ENCODE results near the gene NNAT. TPM values are rescaled to one million over a fixed set of nuclear protein-coding genes. Genes with fewer than 3 reads are reported as not detected.

Gene NNAT
- total RNA-seq, 1 donor from 2014 or later: 2.7 TPM

GRCh38 chr20:37494301-37494700 is 26.7 kb upstream of the NNAT start:
- no peak overlapping the region for H3K27ac Mint-ChIP-seq (ENCODE audit: unreplicated experiment)
- H3K4me3 Mint-ChIP-seq (ENCODE audit: unreplicated experiment): no peak overlapping the region
- H3K36me3 Mint-ChIP-seq (ENCODE audit: low read depth): peaks cover 12% of the 10 kb centered on the region
- TF ChIP-seq, protein P1, sequence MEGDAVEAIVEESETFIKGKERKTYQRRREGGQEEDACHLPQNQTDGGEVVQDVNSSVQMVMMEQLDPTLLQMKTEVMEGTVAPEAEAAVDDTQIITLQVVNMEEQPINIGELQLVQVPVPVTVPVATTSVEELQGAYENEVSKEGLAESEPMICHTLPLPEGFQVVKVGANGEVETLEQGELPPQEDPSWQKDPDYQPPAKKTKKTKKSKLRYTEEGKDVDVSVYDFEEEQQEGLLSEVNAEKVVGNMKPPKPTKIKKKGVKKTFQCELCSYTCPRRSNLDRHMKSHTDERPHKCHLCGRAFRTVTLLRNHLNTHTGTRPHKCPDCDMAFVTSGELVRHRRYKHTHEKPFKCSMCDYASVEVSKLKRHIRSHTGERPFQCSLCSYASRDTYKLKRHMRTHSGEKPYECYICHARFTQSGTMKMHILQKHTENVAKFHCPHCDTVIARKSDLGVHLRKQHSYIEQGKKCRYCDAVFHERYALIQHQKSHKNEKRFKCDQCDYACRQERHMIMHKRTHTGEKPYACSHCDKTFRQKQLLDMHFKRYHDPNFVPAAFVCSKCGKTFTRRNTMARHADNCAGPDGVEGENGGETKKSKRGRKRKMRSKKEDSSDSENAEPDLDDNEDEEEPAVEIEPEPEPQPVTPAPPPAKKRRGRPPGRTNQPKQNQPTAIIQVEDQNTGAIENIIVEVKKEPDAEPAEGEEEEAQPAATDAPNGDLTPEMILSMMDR (IDR thresholded peaks at IDR 0.05): no peak
- no peaks in the 10 kb centered on the region for H3K27me3 Mint-ChIP-seq (ENCODE audit: low read depth)
- no peak for DNase-seq (ENCODE audit: low spot score)
- peaks cover 10% of the 10 kb centered on the region for H3K4me1 Mint-ChIP-seq (ENCODE audit: low read depth)
- H3K9me3 Mint-ChIP-seq (ENCODE audit: low read depth): no peaks in the 10 kb centered on the region

DNA sequence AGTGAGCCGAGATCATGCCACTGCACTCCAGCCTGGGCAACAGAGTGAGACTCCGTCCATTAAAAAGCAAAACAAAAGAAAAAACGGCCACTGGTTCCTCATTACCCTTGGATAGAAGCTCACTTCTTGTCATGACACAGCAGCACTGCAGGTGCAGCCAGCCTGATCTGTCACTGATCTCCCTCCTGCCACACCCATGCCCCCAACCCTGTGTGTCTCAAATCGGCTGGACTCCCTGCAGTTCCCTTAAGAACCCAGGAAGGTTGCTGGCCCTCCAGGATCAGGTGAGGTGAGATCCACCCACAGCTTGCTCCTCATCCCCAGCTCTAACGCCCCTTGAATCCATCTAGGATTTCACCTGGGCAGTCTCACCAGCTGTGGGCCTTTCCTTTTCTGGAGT is 26.3 kb upstream of the NNAT start:
- Mint-ChIP-seq H3K4me3 (ENCODE audit: unreplicated experiment) (no peak overlapping the region), H3K4me1 (ENCODE audit: low read depth) (peaks cover 10% of the 10 kb centered on the region), H3K27ac (ENCODE audit: unreplicated experiment) (no peak overlapping the region), H3K9me3 (ENCODE audit: low read depth) (no peaks in the 10 kb centered on the region), H3K27me3 (ENCODE audit: low read depth) (no peaks in the 10 kb centered on the region), H3K36me3 (ENCODE audit: low read depth) (peaks cover 12% of the 10 kb centered on the region)
- TF ChIP-seq, protein P1 (IDR thresholded peaks at IDR 0.05): no peak
- no peak for DNase-seq (ENCODE audit: low spot score)

DNA sequence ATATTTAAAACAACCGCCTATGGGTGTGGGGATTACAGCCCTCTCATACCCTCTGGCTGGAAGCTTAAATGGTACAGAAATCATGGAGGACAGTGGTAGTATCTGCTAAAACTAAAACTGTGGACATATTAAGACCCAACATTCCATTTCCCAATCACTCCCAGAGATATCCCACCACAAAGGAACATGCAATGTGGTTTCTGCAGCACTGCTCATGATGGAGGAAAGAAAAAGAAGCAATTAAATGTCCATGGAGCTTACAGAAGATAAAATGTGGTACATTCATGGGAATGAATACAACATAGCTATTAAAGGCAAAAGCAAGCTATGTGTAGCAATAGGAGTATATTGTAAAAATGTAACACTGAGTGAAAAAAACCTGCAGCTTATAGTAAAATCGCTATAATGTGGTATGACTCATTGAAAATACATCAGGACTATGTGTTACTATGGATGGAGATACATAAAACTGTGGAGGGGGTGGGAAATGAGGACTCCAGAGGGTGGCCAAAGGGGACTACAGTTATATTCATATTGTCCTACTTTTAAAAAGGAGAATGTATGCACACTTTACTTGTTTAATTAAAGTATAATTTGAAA is 22.9 kb upstream of the NNAT start:
- DNase-seq (ENCODE audit: low spot score): no peak
- Mint-ChIP-seq H3K36me3 (ENCODE audit: low read depth) (peaks cover 6% of the 10 kb centered on the region), H3K4me3 (ENCODE audit: unreplicated experiment) (no peak overlapping the region), H3K9me3 (ENCODE audit: low read depth) (no peaks in the 10 kb centered on the region), H3K27me3 (ENCODE audit: low read depth) (no peaks in the 10 kb centered on the region), H3K27ac (ENCODE audit: unreplicated experiment) (no peak overlapping the region), H3K4me1 (ENCODE audit: low read depth) (peaks cover 10% of the 10 kb centered on the region)
- TF ChIP-seq, protein P1 (IDR thresholded peaks at IDR 0.05): no peak

DNA sequence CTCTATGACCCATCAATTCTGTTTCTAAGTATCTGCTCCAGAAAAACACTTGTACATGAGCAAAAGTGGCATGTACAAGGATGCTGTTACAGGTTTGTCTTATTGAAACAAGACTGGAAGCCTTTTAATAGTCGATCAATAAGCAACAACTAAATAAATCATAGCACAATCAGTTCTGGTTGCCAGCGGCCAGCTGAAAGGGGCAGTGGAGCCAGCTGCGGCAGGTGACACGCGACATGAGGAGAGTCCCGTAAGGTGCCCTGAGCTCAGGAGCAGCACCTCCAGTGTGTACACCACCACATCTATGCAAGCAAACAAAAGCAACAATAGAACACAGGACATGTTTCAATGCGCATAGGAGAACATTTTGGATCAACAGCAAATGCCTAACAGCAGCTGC is 20.7 kb upstream of the NNAT start:
- DNase-seq (ENCODE audit: low spot score): no peak
- Mint-ChIP-seq H3K4me1 (ENCODE audit: low read depth) (peaks cover 10% of the 10 kb centered on the region), H3K9me3 (ENCODE audit: low read depth) (no peaks in the 10 kb centered on the region), H3K27ac (ENCODE audit: unreplicated experiment) (no peak overlapping the region), H3K27me3 (ENCODE audit: low read depth) (no peaks in the 10 kb centered on the region), H3K4me3 (ENCODE audit: unreplicated experiment) (no peak overlapping the region), H3K36me3 (ENCODE audit: low read depth) (peaks cover 2% of the 10 kb centered on the region)
- TF ChIP-seq, protein P1 (IDR thresholded peaks at IDR 0.05): no peak

DNA sequence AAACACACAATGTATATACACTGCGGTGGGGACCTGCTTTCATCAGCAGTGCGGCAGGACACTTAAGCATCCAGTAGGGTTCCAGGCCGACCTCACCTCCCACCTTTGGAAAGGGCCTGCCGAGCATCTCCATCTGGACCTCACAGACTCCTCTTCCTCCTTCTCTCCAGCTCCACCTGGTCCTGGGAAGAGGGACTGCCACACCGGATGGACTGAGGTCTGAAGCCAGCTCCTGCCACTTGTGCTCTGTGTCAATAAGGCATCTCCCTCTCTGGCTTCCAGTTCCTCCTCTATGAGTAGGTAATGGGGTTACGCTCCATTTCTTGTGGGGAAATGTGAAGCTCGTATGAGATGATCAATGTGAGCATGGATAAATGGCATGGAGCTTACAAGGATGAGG is 19.1 kb upstream of the NNAT start:
- no peak for DNase-seq (ENCODE audit: low spot score)
- Mint-ChIP-seq H3K36me3 (ENCODE audit: low read depth) (peaks cover under 1% of the 10 kb centered on the region), H3K9me3 (ENCODE audit: low read depth) (no peaks in the 10 kb centered on the region), H3K4me1 (ENCODE audit: low read depth) (peaks cover 10% of the 10 kb centered on the region), H3K4me3 (ENCODE audit: unreplicated experiment) (no peak overlapping the region), H3K27me3 (ENCODE audit: low read depth) (no peaks in the 10 kb centered on the region), H3K27ac (ENCODE audit: unreplicated experiment) (no peak overlapping the region)
- TF ChIP-seq, protein P1 (IDR thresholded peaks at IDR 0.05): no peak

Data from chondrocyte (in vitro differentiated cells).